HepG2 (cell line): ENCODE data around the gene VIM. TPM values are rescaled to one million over a fixed set of nuclear protein-coding genes. Genes with fewer than 3 reads are reported as not detected.

Experiments
- EHMT2 ChIP-seq: fragments of 200-600 bp; sonication (generic); IDR thresholded peaks from 2 replicates; pipeline ENCODE4 v1.7.0; 2017; ENCODE audit warnings: antibody characterized with exemption, low read depth, low read length, borderline replicate concordance
- HMG20A ChIP-seq: IDR thresholded peaks from 2 replicates; pipeline ENCODE4 v1.6.1; 2016; ENCODE audit warnings: borderline replicate concordance
- HNRNPUL1 ChIP-seq: fragments of 200-400 bp; formaldehyde crosslinking; IDR thresholded peaks from 2 replicates; pipeline ENCODE4 v1.6.1; 2017; ENCODE audit warnings: low read depth, mild to moderate bottlenecking, low read length, moderate library complexity
- ISX ChIP-seq: sonication (generic); formaldehyde crosslinking; conservative IDR thresholded peaks from 2 replicates; pipeline ENCODE4 v1.5.0; 2020; ENCODE audit warnings: missing genetic modification reagents
- KLF16 ChIP-seq, 2 experiments: sonication (generic) in 1 of 2; formaldehyde crosslinking in 1 of 2; IDR thresholded peaks; 2 replicates each; pipeline versions ENCODE4 v1.6.1 to v1.8.0; 2016 to 2023; ENCODE audit warnings: missing genetic modification reagents in 2 of 2, missing compliant biosample characterization in 1 of 2
- MED1 ChIP-seq: sonication (generic); formaldehyde crosslinking; IDR thresholded peaks from 2 replicates; pipeline ENCODE4 v1.4.0; 2020; ENCODE audit warnings: missing genetic modification reagents
- MIER3 ChIP-seq: IDR thresholded peaks from 2 replicates; pipeline ENCODE4 v1.6.1; 2016; ENCODE audit warnings: missing compliant biosample characterization, borderline replicate concordance
- NFE2L2 ChIP-seq: fragments of 150-350 bp; IDR thresholded peaks from 2 replicates; pipeline ENCODE4 v1.6.1; 2014; ENCODE audit warnings: low read length
- NR0B2 ChIP-seq: sonication (generic); formaldehyde crosslinking; IDR thresholded peaks from 2 replicates; pipeline ENCODE4 v1.4.0; 2020; ENCODE audit warnings: mild to moderate bottlenecking, missing genetic modification reagents
- PHF20 ChIP-seq: sonication (generic); formaldehyde crosslinking; IDR thresholded peaks from 2 replicates; pipeline ENCODE4 v1.5.0; 2020; ENCODE audit warnings: mild to moderate bottlenecking, missing genetic modification reagents
- RBM39 ChIP-seq: fragments of 200-400 bp; formaldehyde crosslinking; IDR thresholded peaks from one replicate; pipeline ENCODE4 v1.6.1; 2018; ENCODE audit warnings: antibody characterized with exemption, mild to moderate bottlenecking, low read depth, low read length; ENCODE audit not compliant: poor library complexity, severe bottlenecking
- REL ChIP-seq: sonication (generic); formaldehyde crosslinking; conservative IDR thresholded peaks from 2 replicates; pipeline ENCODE4 v1.8.0; 2022; ENCODE audit warnings: mild to moderate bottlenecking, missing genetic modification reagents, moderate library complexity
- TARDBP ChIP-seq: sonication (generic); formaldehyde crosslinking; IDR thresholded peaks from 2 replicates; pipeline ENCODE4 v1.8.0; 2022; ENCODE audit warnings: mild to moderate bottlenecking, missing genetic modification reagents
- TBX2 ChIP-seq: sonication (generic); formaldehyde crosslinking; IDR thresholded peaks from 2 replicates; pipeline ENCODE4 v1.5.0; 2020; ENCODE audit warnings: missing genetic modification reagents, mild to moderate bottlenecking, borderline replicate concordance
- TCF12 ChIP-seq, 2 experiments: fragments of 450-650 bp in 1 of 2; sonication (generic) in 1 of 2; formaldehyde crosslinking in 1 of 2; IDR thresholded peaks; 2 replicates each; pipeline versions ENCODE4 v1.6.1 to v1.8.0; 2017 to 2022; ENCODE audit warnings: antibody characterized with exemption in 1 of 2, mild to moderate bottlenecking in 1 of 2, missing genetic modification reagents in 1 of 2, moderate library complexity in 1 of 2
- TOPORS ChIP-seq: sonication (generic); formaldehyde crosslinking; IDR thresholded peaks from 2 replicates; pipeline ENCODE4 v1.8.0; 2023; ENCODE audit warnings: mild to moderate bottlenecking, missing genetic modification reagents
- ZFX ChIP-seq: sonication (generic); formaldehyde crosslinking; IDR thresholded peaks from 2 replicates; pipeline ENCODE4 v1.4.0; 2020; ENCODE audit warnings: mild to moderate bottlenecking, low read depth, missing genetic modification reagents, moderate library complexity
- ZNF263 ChIP-seq: sonication (generic); formaldehyde crosslinking; IDR thresholded peaks from 2 replicates; pipeline ENCODE4 v1.4.0; 2020; ENCODE audit warnings: missing genetic modification reagents
- ZNF431 ChIP-seq: sonication (generic); formaldehyde crosslinking; IDR thresholded peaks from 2 replicates; pipeline ENCODE4 v1.9.0; 2022; ENCODE audit warnings: missing genetic modification reagents, low read depth, mild to moderate bottlenecking, borderline replicate concordance
- ZNF432 ChIP-seq: sonication (generic); formaldehyde crosslinking; IDR thresholded peaks from 2 replicates; pipeline ENCODE4 v1.5.0; 2020; ENCODE audit warnings: missing genetic modification reagents, mild to moderate bottlenecking, borderline replicate concordance
- ZNF546 ChIP-seq: sonication (generic); formaldehyde crosslinking; conservative IDR thresholded peaks from 2 replicates; pipeline ENCODE4 v1.8.1; 2023; ENCODE audit warnings: mild to moderate bottlenecking, missing genetic modification reagents
- ZNF841 ChIP-seq: sonication (generic); formaldehyde crosslinking; IDR thresholded peaks from 2 replicates; pipeline ENCODE4 v1.8.1; 2023; ENCODE audit warnings: missing genetic modification reagents, borderline replicate concordance
- ZNF850 ChIP-seq: sonication (generic); formaldehyde crosslinking; conservative IDR thresholded peaks from 2 replicates; pipeline ENCODE4 v1.9.0; 2021; ENCODE audit warnings: mild to moderate bottlenecking, missing genetic modification reagents
- ZNF891 ChIP-seq: sonication (generic); formaldehyde crosslinking; IDR thresholded peaks from 2 replicates; pipeline ENCODE4 v1.5.0; 2020; ENCODE audit warnings: mild to moderate bottlenecking, missing genetic modification reagents
- polyA plus RNA-seq, 8 experiments: library from polyadenylated mRNA; depleted of rRNA in 3 of 8; stranded (reverse) in 7 of 8; unstranded in 1 of 8; fragments of >200 nt; fragmentation: Illumina TruSeq in 4 of 8; extraction: Trizol in 4 of 8; gene quantifications; 2 replicates each; pipeline versions ENCODE4 v1.2.1 to v1.2.3, GENCODE V29; 2011 to 2016; ENCODE audit warnings: low read depth in 4 of 8, missing spikeins in 1 of 8, mixed read lengths in 1 of 8; ENCODE audit not compliant: insufficient read depth in 1 of 8
- total RNA-seq, 5 experiments: library from RNA; depleted of rRNA; stranded (reverse); fragments of >200 nt; fragmentation: Illumina TruSeq; extraction: Trizol; gene quantifications; 2 replicates each; pipeline ENCODE4 v1.2.3, GENCODE V29; 2016; ENCODE audit warnings: low read depth in 1 of 5
- TF ChIP-seq, protein P1 (sequence below): sonication (generic); formaldehyde crosslinking; IDR thresholded peaks from 2 replicates; pipeline ENCODE4 v1.8.1; 2022; ENCODE audit warnings: mild to moderate bottlenecking, missing genetic modification reagents

VIM gene
- total and polyA plus RNA-seq, 2 of the 13 experiments (the other 11 are each of a cell fraction or from before 2014, with no cell fraction given), result not detected

GRCh38 chr10:17200912-17201793 is 26.9 kb upstream of the VIM start, which contains the start of gene TRDMT1 (continued):
- TF ChIP-seq MIER3 (CRISPR knock-in tag), result peak; percentile 83; the same call in 1 of the 2 replicates
- TF ChIP-seq MED1 (CRISPR knock-in tag), result peak; percentile 65
- TF ChIP-seq HNRNPUL1, result peak; percentile 63; the same call in 1 of the 2 replicates
- no peak for TF ChIP-seq REL (CRISPR knock-in tag)
- TF ChIP-seq TARDBP (CRISPR knock-in tag), result peak; percentile 89
- TF ChIP-seq PHF20 (CRISPR knock-in tag), result peak; percentile 96
- no peak for TF ChIP-seq ISX (CRISPR knock-in tag)
- TF ChIP-seq ZNF432 (CRISPR knock-in tag), result no peak
- peak; percentile 64; the same call in 1 of the 2 replicates for TF ChIP-seq ZNF263 (CRISPR knock-in tag)
- TF ChIP-seq ZNF546 (CRISPR knock-in tag), result peak; percentile 87; the same call in 1 of the 2 replicates
- TF ChIP-seq, protein P1, sequence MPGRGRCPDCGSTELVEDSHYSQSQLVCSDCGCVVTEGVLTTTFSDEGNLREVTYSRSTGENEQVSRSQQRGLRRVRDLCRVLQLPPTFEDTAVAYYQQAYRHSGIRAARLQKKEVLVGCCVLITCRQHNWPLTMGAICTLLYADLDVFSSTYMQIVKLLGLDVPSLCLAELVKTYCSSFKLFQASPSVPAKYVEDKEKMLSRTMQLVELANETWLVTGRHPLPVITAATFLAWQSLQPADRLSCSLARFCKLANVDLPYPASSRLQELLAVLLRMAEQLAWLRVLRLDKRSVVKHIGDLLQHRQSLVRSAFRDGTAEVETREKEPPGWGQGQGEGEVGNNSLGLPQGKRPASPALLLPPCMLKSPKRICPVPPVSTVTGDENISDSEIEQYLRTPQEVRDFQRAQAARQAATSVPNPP, result peak; percentile 32; the same call in 1 of the 2 replicates
- peak in 1 of 2 experiments; percentile 94; a peak in 2 of 4 replicates for TF ChIP-seq KLF16 (CRISPR knock-in tag; IDR thresholded peaks at IDR 0.05)
- no peak for TF ChIP-seq TCF12 (IDR thresholded peaks at IDR 0.05)
- peak; percentile 80; the same call in 1 of the 2 replicates for TF ChIP-seq TCF12 (CRISPR knock-in tag; IDR thresholded peaks at IDR 0.05)
- peak; percentile 93; the same call in 1 of the 2 replicates for TF ChIP-seq ZNF431 (CRISPR knock-in tag)
- TF ChIP-seq ZNF841 (CRISPR knock-in tag), result no peak
- peak; percentile 95 for TF ChIP-seq RBM39
- no peak for TF ChIP-seq NR0B2 (CRISPR knock-in tag)
- TF ChIP-seq NFE2L2, result no peak
- no peak for TF ChIP-seq ZNF850 (CRISPR knock-in tag)
- TF ChIP-seq ZFX (CRISPR knock-in tag), result peak; percentile 100
- TF ChIP-seq ZNF891 (CRISPR knock-in tag), result peak; percentile 81; the same call in 1 of the 2 replicates
- peak; percentile 63 for TF ChIP-seq HMG20A
- TF ChIP-seq TOPORS (CRISPR knock-in tag), result peak; percentile 95
- peak; percentile 86 for TF ChIP-seq TBX2 (CRISPR knock-in tag)
- peak; percentile 99 for TF ChIP-seq EHMT2
